B cell (primary cell): ENCODE results near the gene AGBL2. TPM values are rescaled to one million over a fixed set of nuclear protein-coding genes. Genes with fewer than 3 reads are reported as not detected.

Source experiments
- ATAC-seq: fragments of 200-7000 bp; cut with Tn5 transposase; one replicate; pipeline ENCODE4 v1.10.0; 2021; ENCODE audit warnings: low read depth, mild to moderate bottlenecking, moderate number of reproducible peaks, moderate library complexity
- CTCF ChIA-PET: fragments of 350-600 bp; sonication (Branson Sonifier 250); formaldehyde crosslinking; loops from one replicate; lab custom pipeline; 2021; ENCODE audit warnings: antibody characterized with exemption, inconsistent platforms; lab: Charles Lee
- POLR2A ChIA-PET: fragments of 350-600 bp; sonication (Branson Sonifier 250); formaldehyde crosslinking; loops from one replicate; lab custom pipeline; 2021; ENCODE audit warnings: antibody characterized with exemption; lab: Charles Lee
- DNase-seq: peaks from one replicate; pipeline ENCODE4 v3.0.0; 2013
- H2AFZ ChIP-seq: 2 replicates; pipeline ENCODE4 v1.6.1; 2012; ENCODE audit warnings: mild to moderate bottlenecking, low read depth, low read length; ENCODE audit not compliant: insufficient read depth, poor library complexity, severe bottlenecking
- H3K27ac ChIP-seq, 2 donors: 1 replicate in 1 of 2; 2 replicates in 1 of 2; pipeline ENCODE4 v1.5.1; 2012 to 2013; ENCODE audit warnings: low read length in 2 of 2, mild to moderate bottlenecking in 2 of 2, moderate library complexity in 1 of 2
- H3K27me3 ChIP-seq, 4 experiments: fragments of 200-600 bp in 1 of 4; sonication (generic) in 1 of 4; replicated peaks in 1 of 4; 1 replicate in 2 of 4; 2 replicates in 2 of 4; pipeline versions ENCODE4 v1.6.1 to v1.7.0; 2013 to 2016; ENCODE audit warnings: low read length in 3 of 4, mild to moderate bottlenecking in 2 of 4, mixed read lengths in 1 of 4, moderate library complexity in 1 of 4; ENCODE audit not compliant: insufficient read depth in 4 of 4, control insufficient read depth in 3 of 4; ENCODE audit errors: control extremely low read depth in 1 of 4
- H3K36me3 ChIP-seq, 2 experiments: replicated peaks in 1 of 2; 1 replicate in 1 of 2; 2 replicates in 1 of 2; pipeline versions ENCODE4 v1.6.1 to v1.7.1; 2013; ENCODE audit warnings: low read length in 1 of 2; ENCODE audit not compliant: insufficient read depth in 2 of 2, control insufficient read depth in 1 of 2; ENCODE audit errors: control extremely low read depth in 1 of 2, extremely low read depth in 1 of 2
- H3K4me1 ChIP-seq, 2 donors: fragments of 200-600 bp in 1 of 2; sonication (generic) in 1 of 2; 1 replicate in 1 of 2; 2 replicates in 1 of 2; pipeline versions ENCODE4 v1.5.1 to v1.6.1; 2013 to 2017; ENCODE audit warnings: low read length in 2 of 2; ENCODE audit not compliant: control insufficient read depth in 2 of 2, insufficient read depth in 2 of 2
- H3K4me2 ChIP-seq: replicated peaks from 2 replicates; pipeline ENCODE3; 2012; ENCODE audit warnings: mild to moderate bottlenecking, low read depth, low read length; ENCODE audit not compliant: poor library complexity, severe bottlenecking
- H3K4me3 ChIP-seq, 5 experiments: fragments of 200-600 bp in 1 of 5; sonication (generic) in 1 of 5; 1 replicate in 3 of 5; 2 replicates in 2 of 5; pipeline versions ENCODE4 v1.5.1 to v1.7.0; 2011 to 2016; ENCODE audit warnings: low read length in 4 of 5, mild to moderate bottlenecking in 4 of 5, low read depth in 2 of 5, control low read depth in 1 of 5, moderate library complexity in 1 of 5; ENCODE audit not compliant: insufficient read depth in 1 of 5; ENCODE audit errors: control extremely low read depth in 1 of 5, extremely low read depth in 1 of 5
- H3K79me2 ChIP-seq: fragments of 200-600 bp; sonication (generic); one replicate; pipeline ENCODE4 v1.6.0; 2016; ENCODE audit warnings: low read length; ENCODE audit not compliant: control insufficient read depth, insufficient read depth
- H3K9ac ChIP-seq: fragments of 200-600 bp; sonication (generic); 2 replicates; pipeline ENCODE4 v1.6.1; 2017; ENCODE audit warnings: mild to moderate bottlenecking, low read length, moderate library complexity
- H3K9me3 ChIP-seq, 3 donors: one replicate each; pipeline versions ENCODE4 v1.6.1 to v1.7.1; 2013; ENCODE audit warnings: low read length in 2 of 3; ENCODE audit not compliant: control insufficient read depth in 2 of 3, insufficient read depth in 1 of 3; ENCODE audit errors: control extremely low read depth in 1 of 3
- H4K20me1 ChIP-seq: 2 replicates; pipeline ENCODE4 v1.6.0; 2012; ENCODE audit warnings: mild to moderate bottlenecking, low read length; ENCODE audit not compliant: insufficient read depth, control insufficient read depth, poor library complexity, severe bottlenecking
- H3K27ac Mint-ChIP-seq: one replicate; pipeline ENCODE4 v1.8.0; 2021; ENCODE audit warnings: mixed read lengths
- H3K27me3 Mint-ChIP-seq: one replicate; pipeline ENCODE4 v1.8.0; 2021; ENCODE audit warnings: mixed read lengths
- H3K4me1 Mint-ChIP-seq: one replicate; pipeline ENCODE4 v1.8.0; 2021; ENCODE audit warnings: mixed read lengths
- H3K4me3 Mint-ChIP-seq: one replicate; pipeline ENCODE4 v1.8.0; 2021; ENCODE audit warnings: mixed read lengths
- H3K9me3 Mint-ChIP-seq: one replicate; pipeline ENCODE4 v1.8.0; 2022; ENCODE audit warnings: mixed read lengths; ENCODE audit not compliant: insufficient read depth
- EZH2 ChIP-seq: IDR thresholded peaks from 2 replicates; pipeline ENCODE4 v1.6.1; 2012; ENCODE audit warnings: borderline replicate concordance, low read depth, mild to moderate bottlenecking, moderate library complexity, low read length; ENCODE audit not compliant: insufficient read depth, poor library complexity, severe bottlenecking
- WGBS: methylation state at CpG from one replicate; pipeline ENCODE4 v1.1.5; 2013; ENCODE audit warnings: missing lambda C conversion rate; ENCODE audit not compliant: insufficient coverage; 5-methylcytosine and 5-hydroxymethylcytosine counted together
- intact Hi-C: fragments of 100-400 bp; cut with micrococcal nuclease; formaldehyde crosslinking; loops from one replicate; pipeline ENCODE4 v1.10.0; 2022
- polyA plus RNA-seq: library from polyadenylated mRNA; depleted of rRNA; stranded (reverse); fragments of >200 nt; gene quantifications from 2 replicates; pipeline ENCODE4 v1.2.3, GENCODE V29; 2012
- total RNA-seq, 2 donors: library from RNA; stranded (reverse); fragments of 120-200 nt in 1 of 2; gene quantifications; 1 replicate in 1 of 2; 2 replicates in 1 of 2; pipeline versions ENCODE4 v1.2.3 to v1.2.4, GENCODE V29; 2013 to 2022
- TF ChIP-seq, protein P1 (sequence below): fragments of 200-600 bp; IDR thresholded peaks from one replicate; pipeline ENCODE4 v1.8.0; 2022; ENCODE audit warnings: antibody characterized with exemption, mild to moderate bottlenecking

The AGBL2 gene
- total and polyA plus RNA-seq, 2 donors (not counting 1 experiment from before 2014, with no cell fraction given): 13.6 to 28.6 TPM

DNA sequence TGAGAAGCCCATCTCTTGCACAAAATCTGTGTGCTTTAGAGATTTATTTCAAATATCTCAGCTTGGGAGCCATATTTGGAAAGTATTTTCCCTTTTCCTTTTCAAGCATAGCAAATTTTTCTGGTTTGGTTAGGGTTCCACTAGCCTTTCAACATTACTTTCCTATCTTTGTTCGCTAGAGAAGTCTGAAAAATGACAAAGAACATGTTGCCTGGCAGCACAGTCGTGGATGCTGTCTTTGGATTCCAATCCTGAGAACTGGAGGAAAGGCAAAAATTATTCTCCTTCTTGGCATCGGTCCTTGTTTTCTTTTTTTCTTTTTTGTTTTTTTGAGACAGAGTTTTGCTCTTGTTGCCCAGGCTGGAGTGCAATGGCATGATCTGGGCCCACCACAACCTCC is 65.9 kb downstream of the AGBL2 start:
- intact Hi-C loops: no loop called here
- no peak overlapping the region for H3K4me3 ChIP-seq
- no peaks in the 10 kb centered on the region for H4K20me1 ChIP-seq
- H3K4me1 ChIP-seq: no peaks in the 10 kb centered on the region
- H2AFZ ChIP-seq: no peak overlapping the region
- WGBS: 100% methylated on average over 2 of the region's 3 CpGs
- H3K9ac ChIP-seq: no peak overlapping the region
- no peaks in the 10 kb centered on the region for H3K27me3 ChIP-seq
- no peak for TF ChIP-seq EZH2
- TF ChIP-seq, protein P1, sequence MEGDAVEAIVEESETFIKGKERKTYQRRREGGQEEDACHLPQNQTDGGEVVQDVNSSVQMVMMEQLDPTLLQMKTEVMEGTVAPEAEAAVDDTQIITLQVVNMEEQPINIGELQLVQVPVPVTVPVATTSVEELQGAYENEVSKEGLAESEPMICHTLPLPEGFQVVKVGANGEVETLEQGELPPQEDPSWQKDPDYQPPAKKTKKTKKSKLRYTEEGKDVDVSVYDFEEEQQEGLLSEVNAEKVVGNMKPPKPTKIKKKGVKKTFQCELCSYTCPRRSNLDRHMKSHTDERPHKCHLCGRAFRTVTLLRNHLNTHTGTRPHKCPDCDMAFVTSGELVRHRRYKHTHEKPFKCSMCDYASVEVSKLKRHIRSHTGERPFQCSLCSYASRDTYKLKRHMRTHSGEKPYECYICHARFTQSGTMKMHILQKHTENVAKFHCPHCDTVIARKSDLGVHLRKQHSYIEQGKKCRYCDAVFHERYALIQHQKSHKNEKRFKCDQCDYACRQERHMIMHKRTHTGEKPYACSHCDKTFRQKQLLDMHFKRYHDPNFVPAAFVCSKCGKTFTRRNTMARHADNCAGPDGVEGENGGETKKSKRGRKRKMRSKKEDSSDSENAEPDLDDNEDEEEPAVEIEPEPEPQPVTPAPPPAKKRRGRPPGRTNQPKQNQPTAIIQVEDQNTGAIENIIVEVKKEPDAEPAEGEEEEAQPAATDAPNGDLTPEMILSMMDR: no peak
- Mint-ChIP-seq H3K4me1 (no peaks in the 10 kb centered on the region), H3K9me3 (no peaks in the 10 kb centered on the region), H3K27me3 (no peaks in the 10 kb centered on the region), H3K27ac (no peak overlapping the region), H3K4me3 (no peak overlapping the region)
- H3K36me3 ChIP-seq: no peaks in the 10 kb centered on the region
- no peak overlapping the region for H3K4me2 ChIP-seq
- ATAC-seq: no peak
- no peaks in the 10 kb centered on the region for H3K79me2 ChIP-seq
- CTCF ChIA-PET: interaction anchor here (0.6 kb wide), 1 partner anchor 355 kb away, joined by 5 read pairs; no protein-coding TSS in a partner anchor
- H3K9me3 ChIP-seq: peaks cover 0 to 6% (median 0%) of the 10 kb centered on the region in 3 donors
- no peak for DNase-seq
- H3K27ac ChIP-seq: no peak overlapping the region
- POLR2A ChIA-PET: no interaction called here

DNA sequence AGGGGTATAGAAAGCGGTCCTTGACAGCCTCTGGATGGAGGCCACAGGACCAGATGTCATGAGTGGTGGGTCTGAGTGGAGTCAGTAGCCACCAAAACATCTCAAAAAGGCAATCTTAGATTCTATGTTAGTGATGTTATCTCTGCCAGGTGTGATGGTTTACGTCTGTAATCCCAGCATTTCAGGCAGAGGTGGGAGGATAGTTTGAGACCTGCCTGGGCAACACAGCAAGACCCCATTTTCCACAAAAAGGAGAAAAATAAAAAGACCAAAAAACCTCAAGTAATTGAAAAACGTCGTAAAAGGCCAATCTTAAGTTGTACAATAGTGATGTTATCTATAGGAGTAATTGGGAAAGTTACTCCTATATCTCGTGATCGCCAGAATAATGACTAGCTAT is 69.2 kb downstream of the AGBL2 start:
- TF ChIP-seq, protein P1: no peak
- no peak for TF ChIP-seq EZH2
- ChIA-PET POLR2A (no interaction called here), CTCF (no interaction called here)
- H3K79me2 ChIP-seq: peaks cover 10% of the 10 kb centered on the region
- Mint-ChIP-seq H3K4me1 (peaks cover 17% of the 10 kb centered on the region), H3K27me3 (no peaks in the 10 kb centered on the region), H3K4me3 (no peak overlapping the region), H3K9me3 (no peaks in the 10 kb centered on the region), H3K27ac (no peak overlapping the region)
- no peaks in the 10 kb centered on the region for H3K36me3 ChIP-seq
- 97% methylated on average over 3 of the region's 6 CpGs for whole genome bisulfite sequencing
- peaks cover 11 to 19% of the 10 kb centered on the region in 2 donors for H3K4me1 ChIP-seq
- no peak for DNase-seq
- no peak overlapping the region for H3K4me3 ChIP-seq
- no peak overlapping the region for H3K4me2 ChIP-seq
- H2AFZ ChIP-seq: no peak overlapping the region
- intact Hi-C loops: no loop called here
- no peaks in the 10 kb centered on the region for H3K27me3 ChIP-seq
- no peaks in the 10 kb centered on the region for H3K9me3 ChIP-seq
- H3K9ac ChIP-seq: no peak overlapping the region
- H3K27ac ChIP-seq: no peak overlapping the region
- no peaks in the 10 kb centered on the region for H4K20me1 ChIP-seq
- ATAC-seq: no peak
